K562 (cell line): ENCODE measurements around the gene DTX2. TPM values are rescaled to one million over a fixed set of nuclear protein-coding genes. Genes with fewer than 3 reads are reported as not detected.

Source experiments
- ATAC-seq: fragments of 200-7000 bp; cut with Tn5 transposase; 3 replicates; pipeline ENCODE4 v1.9.1; 2020; ENCODE audit warnings: moderate library complexity
- BruUV-seq: library from RNA; stranded (reverse); fragments of 400-500 nt; replicated peaks from 2 replicates; lab custom pipeline; 2021; lab: Mats Ljungman, UMichigan
- CTCF ChIA-PET: fragments of 300-600 bp; formaldehyde crosslinking; extraction: SDS; loops from one replicate; lab custom pipeline; 2021; ENCODE audit warnings: low intra/inter-chr PET ratio; lab: Yijun Ruan, JAX
- POLR2A ChIA-PET: fragments of 300-600, 350-650 bp; sonication (Branson Sonifier 250); formaldehyde crosslinking; extraction: SDS; loops from one replicate; lab custom pipeline; 2021; ENCODE audit warnings: antibody characterized with exemption, inconsistent platforms; lab: Yijun Ruan, JAX
- DNase-seq, 4 experiments: peaks; one replicate each; pipeline versions ENCODE4 v3.0.0 to v3.0.0-alpha.2; 2011 to 2018; ENCODE audit warnings: low spot score in 3 of 4, mixed read lengths in 3 of 4; ENCODE audit errors: extremely low read depth in 1 of 4
- FAIRE-seq: peaks from 2 replicates; lab custom pipeline; 2011; peaks lifted over from hg19 to GRCh38; lab: Jason Lieb, UNC
- H2AFZ ChIP-seq: 2 replicates; pipeline ENCODE4 v1.6.0; 2011; ENCODE audit warnings: low read depth, low read length, control low read depth, inconsistent platforms
- H3K27ac ChIP-seq: fragments of 200-600 bp; 3 replicates; pipeline ENCODE4 v1.8.0; 2011; ENCODE audit warnings: low read depth, mild to moderate bottlenecking, control low read depth, inconsistent platforms, low read length, moderate library complexity, mixed read lengths; ENCODE audit errors: extremely low read depth
- H3K27me3 ChIP-seq, 2 experiments: fragments of 300-600 bp in 1 of 2; 2 replicates in 1 of 2; 3 replicates in 1 of 2; pipeline versions ENCODE4 v1.6.0 to v1.8.0; 2011; ENCODE audit warnings: inconsistent platforms in 2 of 2, low read length in 2 of 2, mild to moderate bottlenecking in 1 of 2, mixed read lengths in 1 of 2, moderate library complexity in 1 of 2; ENCODE audit not compliant: control insufficient read depth in 2 of 2, insufficient read depth in 2 of 2
- H3K36me3 ChIP-seq: fragments of 300-600 bp; 3 replicates; pipeline ENCODE4 v1.8.0; 2011; ENCODE audit warnings: mild to moderate bottlenecking, low read length, inconsistent platforms; ENCODE audit not compliant: control insufficient read depth, insufficient read depth
- H3K4me1 ChIP-seq, 2 experiments: fragments of 200-600 bp in 1 of 2; replicated peaks in 1 of 2; 2 replicates in 1 of 2; 3 replicates in 1 of 2; pipeline versions ENCODE4 v1.5.1 to v1.8.0; 2011; ENCODE audit warnings: inconsistent platforms in 2 of 2, low read length in 2 of 2, mild to moderate bottlenecking in 1 of 2, mixed read lengths in 1 of 2, moderate library complexity in 1 of 2; ENCODE audit not compliant: control insufficient read depth in 2 of 2, insufficient read depth in 2 of 2
- H3K4me2 ChIP-seq: 2 replicates; pipeline ENCODE4 v1.6.1; 2011; ENCODE audit warnings: low read length, control low read depth, inconsistent platforms, mixed read lengths; ENCODE audit not compliant: insufficient read depth
- H3K4me3 ChIP-seq: fragments of 200-600 bp; sonication (generic), shearing (Covaris generic); 2 replicates; pipeline ENCODE4 v1.5.1; 2016; ENCODE audit warnings: control low read depth, inconsistent platforms
- H3K79me2 ChIP-seq: fragments of 200-600 bp; 3 replicates; pipeline ENCODE4 v1.8.0; 2011; ENCODE audit warnings: low read length, inconsistent platforms; ENCODE audit not compliant: control insufficient read depth, insufficient read depth
- H3K9ac ChIP-seq, 2 experiments: 2 replicates each; pipeline versions ENCODE4 v1.6.0 to v1.6.1; 2011; ENCODE audit warnings: low read depth in 2 of 2, low read length in 2 of 2, control low read depth in 1 of 2, inconsistent platforms in 1 of 2, mild to moderate bottlenecking in 1 of 2, mixed read lengths in 1 of 2; ENCODE audit not compliant: insufficient read depth in 1 of 2
- H3K9me1 ChIP-seq: one replicate; pipeline ENCODE4 v1.6.0; 2011; ENCODE audit warnings: inconsistent platforms, mild to moderate bottlenecking, low read length, moderate library complexity; ENCODE audit not compliant: control insufficient read depth, insufficient read depth
- H3K9me3 ChIP-seq: replicated peaks from 2 replicates; pipeline ENCODE4 v1.5.1; 2011; ENCODE audit warnings: low read depth, low read length, inconsistent platforms; ENCODE audit not compliant: control insufficient read depth, insufficient read depth
- H4K20me1 ChIP-seq: replicated peaks from 2 replicates; pipeline ENCODE4 v1.6.1; 2011; ENCODE audit warnings: low read length, inconsistent platforms, mixed read lengths; ENCODE audit not compliant: control insufficient read depth, insufficient read depth
- ATF3 ChIP-seq, 2 experiments: fragments of 450-650 bp in 1 of 2; sonication (generic) in 1 of 2; formaldehyde crosslinking in 1 of 2; IDR thresholded peaks in 1 of 2; conservative IDR thresholded peaks in 1 of 2; 2 replicates each; pipeline versions ENCODE4 v1.6.1 to v1.8.1; 2016 to 2023; ENCODE audit warnings: mild to moderate bottlenecking in 2 of 2, moderate library complexity in 2 of 2, inconsistent platforms in 1 of 2, missing genetic modification reagents in 1 of 2
- CEBPB ChIP-seq: fragments of 450-650 bp; IDR thresholded peaks from 2 replicates; pipeline ENCODE4 v1.6.1; 2016; ENCODE audit warnings: missing genetic modification characterization, missing compliant biosample characterization
- CEBPG ChIP-seq, 3 experiments: fragments of 200-800 bp in 1 of 3; sonication (Bioruptor generic) in 1 of 3; sonication (generic) in 1 of 3; formaldehyde crosslinking in 1 of 3; IDR thresholded peaks in 2 of 3; conservative IDR thresholded peaks in 1 of 3; 2 replicates each; pipeline versions ENCODE4 v1.6.1 to v1.8.0; 2016 to 2022; ENCODE audit warnings: missing compliant biosample characterization in 2 of 3, missing genetic modification characterization in 2 of 3, mild to moderate bottlenecking in 1 of 3, missing genetic modification reagents in 1 of 3
- VEZF1 ChIP-seq: fragments of 200-800 bp; sonication (Bioruptor generic); IDR thresholded peaks from 2 replicates; pipeline ENCODE4 v1.6.1; 2017; ENCODE audit warnings: missing genetic modification characterization, missing compliant biosample characterization
- ZNF280A ChIP-seq: fragments of 450-650 bp; IDR thresholded peaks from 2 replicates; pipeline ENCODE4 v1.6.1; 2018; ENCODE audit warnings: mild to moderate bottlenecking, low read depth; ENCODE audit not compliant: partially characterized antibody
- WGBS: fragments of 100-300 bp; shearing (Covaris generic); methylation state at CpG from one replicate; pipeline ENCODE4 v1.1.6; 2016; ENCODE audit warnings: low coverage, mixed read lengths; ENCODE audit not compliant: insufficient coverage; ENCODE audit errors: missing lambda C conversion rate; 5-methylcytosine and 5-hydroxymethylcytosine counted together
- in situ Hi-C: fragments of 300-500 bp; cut with MboI; formaldehyde crosslinking; loops from 4 replicates; pipeline ENCODE4 v1.15.0; 2018; ENCODE audit warnings: inconsistent platforms, mixed read lengths
- intact Hi-C: fragments of 100-400 bp; cut with micrococcal nuclease; formaldehyde crosslinking; loops from 2 replicates; pipeline ENCODE4 v1.14.2; 2022
- polyA plus RNA-seq, 8 experiments: library from polyadenylated mRNA; depleted of rRNA in 4 of 8; stranded (reverse) in 5 of 8; unstranded in 3 of 8; fragments of >200 nt; fragmentation: Nextera tagmentation in 2 of 8; fragmentation: Illumina TruSeq in 1 of 8; extraction: Ambion mirVana in 2 of 8; extraction: Trizol in 1 of 8; gene quantifications; 2 replicates each; pipeline versions ENCODE4 v1.2.1 to v1.2.3, GENCODE V29; 2011 to 2014; ENCODE audit warnings: inconsistent platforms in 1 of 8, missing spikeins in 1 of 8
- total RNA-seq, 7 experiments: library from RNA; depleted of rRNA in 6 of 7; stranded (reverse); fragments of >200 nt in 6 of 7; fragmentation: Illumina TruSeq in 2 of 7; extraction: Trizol in 2 of 7; gene quantifications; 2 replicates each; pipeline versions ENCODE4 v1.2.1 to v1.2.3, GENCODE V29; 2011 to 2021; ENCODE audit warnings: low replicate concordance in 1 of 7

The DTX2 gene
- total and polyA plus RNA-seq, 9 of the 15 experiments (the other 6 are each of a cell fraction or from before 2014, with no cell fraction given): 0.20 to 31.5 (median 9.8) TPM

GRCh38 chr7:76461464-76462101, at the start of gene DTX2 (continued):
- peak; percentile 17; the same call in 1 of the 2 replicates for TF ChIP-seq VEZF1 (CRISPR knock-in tag)
- TF ChIP-seq, all 486 proteins: peak for 6; not testable (repeated sequence) for 480

DNA sequence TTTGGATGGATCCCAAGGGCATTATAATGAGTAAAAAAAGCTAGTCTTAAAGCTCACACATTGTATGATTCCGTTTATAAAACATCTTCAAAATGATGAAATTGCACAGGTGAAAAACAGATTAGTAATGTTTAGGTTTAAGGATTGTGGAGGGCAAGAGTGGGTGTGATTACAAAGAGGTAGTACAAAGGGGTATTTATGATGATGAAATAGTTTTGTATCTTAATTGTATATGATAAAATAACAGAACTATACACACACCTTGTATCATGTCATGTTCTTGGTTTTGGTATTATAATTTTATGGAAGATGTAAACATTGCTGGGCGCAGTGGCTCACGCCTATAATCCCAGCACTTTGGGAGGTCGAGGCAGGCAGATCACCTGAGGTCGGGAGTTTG, 49.3 kb upstream of the DTX2 start:
- no peak for FAIRE-seq

More for the DNA sequence above, 49.3 kb upstream of the DTX2 start:
- H3K36me3 ChIP-seq: peaks cover 4% of the 10 kb centered on the region; the same call in 2 of the 3 replicates
- TF ChIP-seq ATF3 (IDR thresholded peaks at IDR 0.05) (peak; percentile 83), ATF3 (CRISPR knock-in tag; conservative IDR thresholded peaks at IDR 0.05) (no peak), ZNF280A (no peak), CEBPG (CRISPR knock-in tag; IDR thresholded peaks at IDR 0.05) (no peak), CEBPG (tag; conservative IDR thresholded peaks at IDR 0.05 in 1 of 2, IDR thresholded peaks at IDR 0.05 in 1 of 2) (peak; percentile 48 to 73; a peak in 3 of 4 replicates), CEBPB (tag) (peak; percentile 68)
- in situ Hi-C loops: no loop called here
- no peak overlapping the region for H3K4me3 ChIP-seq
- peaks cover 10 to 16% of the 10 kb centered on the region in 2 experiments; a peak in 3 of 5 replicates for H3K4me1 ChIP-seq
- intact Hi-C loops: no loop called here
- CTCF ChIA-PET: no interaction called here
- no peak for ATAC-seq
- no peaks in the 10 kb centered on the region for H4K20me1 ChIP-seq
- BruUV-seq: no TSS peak
- no peak overlapping the region for H2AFZ ChIP-seq
- 43% methylated on average over 5 of the region's 5 CpGs for WGBS
- no peaks in the 10 kb centered on the region for H3K9me3 ChIP-seq
- no peaks in the 10 kb centered on the region for H3K27me3 ChIP-seq
- no peaks in the 10 kb centered on the region for H3K79me2 ChIP-seq
- no peak overlapping the region for H3K27ac ChIP-seq
- POLR2A ChIA-PET: interaction anchor here (0.7 to 1.6 kb wide), 5 partner anchors 11 to 96 kb away, joined by 3 to 6 read pairs (median 3); partner anchors contain the start of gene ZP3
- no peak overlapping the region for H3K4me2 ChIP-seq
- H3K9me1 ChIP-seq: no peaks in the 10 kb centered on the region
- no peak for DNase-seq
- no peak overlapping the region for H3K9ac ChIP-seq
